Endometrium (tissue), 2 donors: ENCODE measurements around the gene MRPS6.

Source experiments
- FAIRE-seq: peaks from 2 replicates; lab custom pipeline; 2012; peaks lifted over from hg19 to GRCh38; lab: Jason Lieb, UNC
- donor health status: control.
- donor health status: control.

MRPS6 gene

DNA sequence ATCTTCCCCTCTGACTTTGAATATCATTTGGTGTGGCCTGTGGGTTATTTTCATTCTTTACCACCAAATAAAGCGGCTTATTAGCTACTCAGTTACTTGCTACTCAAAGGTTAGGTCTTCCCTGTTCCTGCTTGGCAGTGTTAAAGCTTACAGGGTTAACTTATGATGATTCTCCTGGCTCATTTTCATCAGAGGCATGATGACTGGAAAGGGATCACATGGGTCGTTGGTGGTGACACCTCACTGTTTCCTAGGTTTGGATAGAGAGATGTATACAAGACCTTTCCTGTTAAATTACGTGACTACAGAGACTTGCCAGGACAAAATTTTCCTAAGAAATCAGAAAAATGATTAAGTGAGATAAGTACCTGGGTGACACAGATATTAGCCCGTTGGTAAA is 27.4 kb downstream of the MRPS6 start:
- FAIRE-seq: no peak

DNA sequence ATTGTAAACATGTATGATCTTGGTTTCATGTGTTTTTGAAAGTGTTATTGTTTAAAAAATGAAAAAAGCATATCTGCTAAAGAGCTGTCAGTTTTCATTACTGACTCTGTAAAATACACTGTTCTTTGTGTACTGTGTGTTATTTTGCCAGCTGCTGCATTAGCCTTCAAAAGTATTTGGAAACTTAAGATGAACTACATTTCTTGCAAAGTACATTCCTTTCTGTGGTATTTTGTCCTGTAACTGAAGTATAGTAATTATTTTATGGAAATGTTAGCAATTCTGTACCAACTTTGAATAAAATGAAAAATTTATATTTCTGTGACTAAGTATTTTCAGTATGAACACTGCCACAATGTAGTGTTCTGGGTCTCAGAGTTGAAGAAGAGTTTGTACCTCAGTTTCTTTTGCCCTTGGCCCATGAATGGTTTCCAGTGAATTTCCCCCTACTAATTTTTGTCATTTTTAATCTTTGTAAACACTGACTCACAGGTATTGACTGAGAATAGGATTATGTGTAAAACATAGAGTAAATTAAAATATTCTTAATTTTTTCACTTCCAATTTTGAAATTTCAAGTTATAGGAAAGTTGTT is 32.7 kb downstream of the MRPS6 start:
- no peak for FAIRE-seq

DNA sequence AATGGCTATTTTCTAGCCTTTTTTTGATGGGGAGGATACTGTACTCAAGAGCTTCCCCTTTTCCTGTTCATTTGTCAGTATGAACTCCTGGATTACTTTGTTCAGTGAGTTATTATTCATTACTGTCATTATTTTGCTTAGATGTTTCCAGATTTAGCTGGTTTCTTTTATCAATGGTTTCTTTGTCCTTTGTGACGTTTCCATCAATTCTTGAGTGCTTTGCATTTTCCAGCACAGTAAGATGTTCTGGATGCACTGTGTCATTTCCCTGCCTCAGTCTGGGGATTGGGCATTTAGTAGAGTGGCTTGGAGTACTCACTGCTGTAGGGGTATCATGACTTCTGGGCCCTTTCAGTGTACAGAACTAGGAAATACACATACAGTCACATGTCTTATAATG is 34.2 kb downstream of the MRPS6 start:
- no peak for FAIRE-seq

DNA sequence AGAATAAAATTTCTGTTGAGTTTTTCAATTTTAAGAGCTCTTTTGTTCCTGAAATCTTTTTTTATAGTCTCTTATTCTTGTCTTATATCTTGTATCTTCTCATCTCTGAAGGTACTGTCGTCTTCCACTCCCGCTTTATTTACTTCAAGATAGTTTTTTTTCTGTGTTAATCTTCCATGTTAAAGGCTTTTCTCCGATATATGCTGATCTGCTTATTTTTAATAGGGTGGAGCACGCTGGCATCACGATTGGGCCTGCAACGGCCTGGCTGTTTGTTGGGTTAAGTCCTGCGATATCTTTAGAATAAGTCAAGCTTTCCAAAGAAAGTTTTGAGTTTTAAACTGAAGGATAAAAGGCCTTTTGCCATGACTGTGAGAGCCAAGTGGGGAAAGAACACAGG is 35.7 kb downstream of the MRPS6 start:
- no peak for FAIRE-seq

DNA sequence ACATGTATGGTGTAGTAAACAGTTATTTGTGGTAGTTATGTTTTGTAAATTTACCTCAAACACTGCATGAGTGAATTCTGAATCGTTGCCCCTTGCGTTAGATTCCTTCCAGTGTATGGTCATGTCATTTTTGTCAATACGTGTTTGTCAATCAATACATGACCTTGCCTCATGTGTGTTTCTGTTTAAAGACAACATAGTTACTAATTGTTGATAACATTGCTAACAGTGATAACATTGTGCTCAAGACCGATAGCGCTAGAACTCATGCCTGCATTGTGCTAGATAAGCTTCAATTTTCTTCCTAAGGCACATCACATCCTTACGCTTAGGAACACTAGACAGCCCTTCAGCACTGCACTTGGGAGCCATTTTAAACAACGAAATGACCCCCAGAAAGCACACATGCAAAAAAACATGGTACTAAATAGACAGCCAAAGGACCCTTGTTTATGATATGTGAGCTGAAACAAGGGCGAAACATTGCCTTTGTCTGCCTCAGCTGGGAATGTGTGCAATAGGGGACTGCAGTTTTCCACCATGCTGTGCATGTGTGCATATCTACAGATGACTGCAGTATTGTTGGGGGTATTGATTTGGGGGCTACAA is 37.3 kb downstream of the MRPS6 start:
- no peak for FAIRE-seq

DNA sequence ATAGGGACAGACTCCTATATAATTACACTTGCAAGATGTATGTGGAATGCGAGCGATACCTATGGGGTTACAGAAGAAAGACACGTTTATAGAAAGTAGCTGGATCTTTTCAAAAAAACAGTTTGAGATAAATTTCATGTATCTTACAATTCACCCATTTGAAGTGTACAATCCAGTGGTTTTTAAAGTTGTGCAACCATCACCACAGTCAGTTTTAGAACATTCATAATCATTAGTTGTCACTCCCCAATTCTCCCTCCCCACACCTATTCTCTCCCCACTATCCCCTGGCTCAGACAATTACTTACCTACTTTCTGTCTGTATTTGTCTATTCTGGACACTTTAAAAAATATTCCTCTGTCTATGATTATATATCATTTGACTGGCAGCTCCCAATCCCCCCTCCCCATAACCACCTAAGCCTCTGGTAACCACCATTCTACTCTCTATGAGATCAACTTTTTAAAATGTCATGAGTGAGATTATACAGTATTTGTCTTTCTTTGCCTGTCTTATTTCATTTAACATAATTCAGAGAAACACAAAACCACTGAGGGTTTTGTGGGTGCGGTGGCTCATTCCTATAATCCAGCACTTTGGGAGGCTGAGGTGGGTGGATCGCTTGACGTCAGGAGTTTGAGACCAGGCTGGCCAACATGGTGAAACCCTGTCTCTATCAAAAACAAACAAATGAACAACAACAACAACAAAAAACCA is 39.1 kb downstream of the MRPS6 start:
- no peak for FAIRE-seq

DNA sequence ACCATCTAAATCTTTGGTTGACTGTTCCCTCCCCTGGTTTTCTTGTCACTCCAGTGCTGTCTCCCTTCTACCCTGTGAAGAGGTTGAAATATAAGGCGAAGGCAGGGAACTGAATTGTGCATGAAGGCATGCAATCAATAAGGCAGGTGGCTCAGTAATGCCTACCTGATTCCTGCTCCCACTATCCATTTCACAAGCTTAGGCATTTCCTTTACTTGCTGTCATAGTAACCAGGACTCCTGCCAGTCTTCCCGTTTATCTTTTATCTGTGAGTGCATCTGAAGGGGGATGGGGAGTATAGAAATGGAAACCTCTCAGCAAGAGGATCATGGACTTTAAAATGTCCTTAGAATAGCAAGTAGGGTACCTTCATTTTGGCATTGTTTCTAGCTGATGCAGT is 40.5 kb downstream of the MRPS6 start:
- no peak for FAIRE-seq

DNA sequence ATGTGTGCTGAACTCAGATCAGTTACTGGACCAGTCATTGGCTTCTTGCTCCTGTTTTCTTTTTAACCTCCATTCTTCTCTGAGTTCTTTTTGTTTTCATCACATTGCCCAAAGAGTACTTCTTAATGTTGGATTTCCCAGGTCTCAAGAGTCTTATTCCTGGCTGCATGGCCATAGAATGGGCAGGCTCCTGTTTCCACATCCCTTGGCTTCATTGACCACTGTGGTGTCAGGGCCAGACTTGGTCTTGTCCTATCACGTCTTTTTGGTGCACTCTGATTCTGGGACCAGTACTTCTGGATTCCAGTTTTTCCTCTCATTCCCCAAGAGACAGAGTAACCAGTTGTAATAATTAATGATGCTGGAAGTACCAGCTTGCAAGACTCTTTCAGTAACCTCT is 41.8 kb downstream of the MRPS6 start:
- FAIRE-seq: no peak

DNA sequence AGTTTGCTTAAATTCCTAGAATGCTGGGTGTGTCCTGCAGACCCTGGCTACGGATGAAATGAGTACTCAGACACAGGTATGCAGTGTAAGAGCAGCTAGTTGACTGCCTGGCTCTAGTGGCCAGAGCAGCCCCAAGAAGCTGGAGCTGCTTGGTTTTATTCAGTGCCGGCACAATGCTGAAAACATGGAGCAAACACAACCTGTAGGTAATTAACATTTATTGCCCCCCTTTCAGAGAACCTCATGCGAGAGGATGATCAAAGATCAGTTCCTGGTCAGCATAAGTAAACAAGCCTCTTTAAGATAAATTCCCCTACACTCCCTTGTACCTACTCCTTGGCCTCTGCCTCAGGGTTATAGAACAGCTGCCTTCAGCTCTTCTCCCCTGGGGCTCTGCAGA is 43.2 kb downstream of the MRPS6 start:
- peak; percentile 78 for FAIRE-seq

DNA sequence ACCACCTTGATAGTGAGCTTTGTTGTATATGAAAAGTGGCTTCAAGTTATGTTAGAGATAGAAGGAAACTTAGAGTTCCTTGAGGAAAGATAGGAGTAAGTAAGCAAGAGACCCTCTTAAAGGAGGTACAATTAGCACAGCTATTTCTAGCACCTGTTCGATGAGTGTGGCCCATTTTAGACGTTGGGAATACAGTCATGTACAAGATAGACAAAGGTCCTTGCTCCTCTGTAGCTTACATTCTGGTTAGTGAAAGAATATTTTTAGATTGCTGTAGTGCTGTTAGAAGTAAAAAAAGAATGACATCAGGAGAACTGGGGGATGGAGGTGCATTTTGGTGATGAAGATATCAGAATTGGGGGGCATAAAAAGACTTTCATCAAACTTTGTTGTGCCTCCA is 47.5 kb downstream of the MRPS6 start:
- FAIRE-seq: no peak

DNA sequence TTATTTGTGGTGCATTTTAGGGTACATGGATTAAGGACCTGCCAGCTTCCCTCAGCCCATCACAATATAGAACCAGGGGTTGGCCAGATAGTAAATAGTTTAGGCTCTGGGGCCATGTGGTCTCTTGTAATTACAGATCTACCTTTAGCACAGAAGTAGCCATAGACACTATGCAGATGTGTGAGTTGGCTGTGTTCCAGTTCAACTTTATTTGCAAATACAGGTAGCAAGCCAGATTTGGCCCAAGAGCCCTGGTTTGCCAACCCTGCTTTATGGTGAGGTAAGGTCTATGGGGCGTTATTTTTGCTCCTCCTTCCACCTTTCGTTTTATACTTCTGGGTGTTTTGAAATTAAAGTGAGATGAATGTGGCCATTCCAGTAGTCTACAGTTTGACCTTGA is 48.7 kb downstream of the MRPS6 start:
- FAIRE-seq: no peak

DNA sequence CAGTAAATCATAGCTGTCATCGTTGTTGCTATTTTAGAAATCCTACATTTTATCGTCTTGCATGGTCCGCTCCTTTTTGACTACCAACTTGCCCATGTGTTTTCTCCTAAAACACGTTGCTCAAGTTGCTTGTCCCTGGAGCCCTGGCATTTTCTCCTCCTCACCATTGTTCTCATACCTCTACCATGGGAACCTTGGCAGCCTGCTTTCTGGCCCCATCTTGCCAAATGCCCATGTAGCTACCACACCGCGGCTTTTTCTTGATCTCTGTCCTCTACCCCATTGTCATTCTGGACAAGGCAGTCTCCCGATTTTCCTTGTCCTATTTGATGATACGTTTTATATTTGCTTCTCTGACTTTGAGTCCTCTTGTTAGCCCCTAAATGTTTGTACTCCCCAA is 50.2 kb downstream of the MRPS6 start:
- FAIRE-seq: no peak

DNA sequence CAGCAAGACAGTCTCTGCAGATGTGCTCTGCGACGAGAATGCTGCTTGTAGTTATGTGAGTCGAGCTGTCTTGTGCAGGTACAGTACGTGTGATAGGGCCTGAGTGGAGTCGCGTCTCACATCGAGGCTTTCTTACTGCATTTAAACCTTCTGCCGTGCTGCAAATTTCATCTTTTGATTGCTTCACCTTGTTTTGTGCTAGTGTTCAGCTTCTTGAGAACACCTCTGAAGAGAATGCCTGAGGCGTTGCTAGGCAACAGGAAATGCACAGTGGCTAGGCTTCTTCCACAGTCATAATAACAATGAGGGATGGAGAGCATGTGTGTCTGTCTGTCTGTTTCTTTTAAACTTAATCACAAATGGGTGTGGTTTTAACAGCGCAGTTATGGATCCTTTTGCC is 52.9 kb downstream of the MRPS6 start:
- no peak for FAIRE-seq

DNA sequence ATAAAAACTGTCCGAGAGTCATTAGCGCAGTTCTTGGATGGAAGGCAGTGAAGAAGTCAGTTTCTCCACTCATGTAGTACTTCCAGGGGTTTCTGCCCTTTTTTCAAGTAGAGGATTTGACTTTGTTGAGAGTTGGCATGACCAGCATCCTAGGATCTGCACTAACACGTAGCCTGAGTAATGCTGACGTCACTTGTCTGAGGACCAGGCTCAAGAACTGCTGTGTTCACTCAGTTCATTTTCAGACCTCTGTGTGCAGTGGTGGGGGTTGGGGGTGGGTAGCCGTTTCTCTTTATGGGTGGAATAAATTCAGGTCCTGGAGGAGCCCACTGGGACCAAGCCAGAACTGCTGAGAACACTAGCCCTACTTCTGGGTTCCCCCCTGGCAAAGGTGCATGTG is 53.3 kb downstream of the MRPS6 start:
- FAIRE-seq: no peak

DNA sequence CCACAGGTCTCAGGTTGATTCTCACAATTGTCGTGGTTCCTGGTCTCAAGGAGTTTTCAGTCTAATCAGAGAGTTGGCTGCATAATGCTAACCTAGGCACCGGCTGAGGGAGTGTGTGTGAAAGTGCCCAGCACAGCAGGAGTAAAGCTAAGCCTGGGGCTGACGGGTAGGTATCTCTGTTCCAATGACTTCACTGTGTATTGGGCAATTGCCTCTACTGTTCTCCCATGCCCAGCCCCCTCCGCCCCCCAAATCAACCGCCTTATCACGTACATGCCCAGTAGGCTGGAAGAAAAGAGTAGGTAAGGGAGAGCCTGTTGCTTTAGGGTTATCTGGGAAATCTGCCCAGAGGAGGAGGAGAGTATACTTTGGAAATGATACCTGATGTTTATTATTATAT is 54.7 kb downstream of the MRPS6 start:
- no peak for FAIRE-seq

DNA sequence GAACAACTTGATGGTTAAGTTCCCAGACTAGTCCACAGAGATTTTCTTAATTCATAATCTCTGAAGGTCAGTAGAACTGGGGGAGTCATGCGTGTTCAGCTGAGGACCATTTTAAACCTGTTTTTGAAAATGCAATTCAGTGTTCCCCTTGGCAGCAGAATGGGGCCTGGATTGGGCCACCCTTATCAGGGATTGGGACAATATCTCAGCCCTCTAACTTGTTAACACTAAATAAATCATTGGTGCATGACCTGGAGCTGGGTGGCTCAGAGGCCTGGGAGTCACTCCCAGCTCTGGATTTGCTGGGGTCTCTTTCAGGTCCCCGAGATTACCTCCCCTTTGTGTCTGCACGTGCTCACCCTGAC is 55.3 kb downstream of the MRPS6 start:
- no peak for FAIRE-seq

DNA sequence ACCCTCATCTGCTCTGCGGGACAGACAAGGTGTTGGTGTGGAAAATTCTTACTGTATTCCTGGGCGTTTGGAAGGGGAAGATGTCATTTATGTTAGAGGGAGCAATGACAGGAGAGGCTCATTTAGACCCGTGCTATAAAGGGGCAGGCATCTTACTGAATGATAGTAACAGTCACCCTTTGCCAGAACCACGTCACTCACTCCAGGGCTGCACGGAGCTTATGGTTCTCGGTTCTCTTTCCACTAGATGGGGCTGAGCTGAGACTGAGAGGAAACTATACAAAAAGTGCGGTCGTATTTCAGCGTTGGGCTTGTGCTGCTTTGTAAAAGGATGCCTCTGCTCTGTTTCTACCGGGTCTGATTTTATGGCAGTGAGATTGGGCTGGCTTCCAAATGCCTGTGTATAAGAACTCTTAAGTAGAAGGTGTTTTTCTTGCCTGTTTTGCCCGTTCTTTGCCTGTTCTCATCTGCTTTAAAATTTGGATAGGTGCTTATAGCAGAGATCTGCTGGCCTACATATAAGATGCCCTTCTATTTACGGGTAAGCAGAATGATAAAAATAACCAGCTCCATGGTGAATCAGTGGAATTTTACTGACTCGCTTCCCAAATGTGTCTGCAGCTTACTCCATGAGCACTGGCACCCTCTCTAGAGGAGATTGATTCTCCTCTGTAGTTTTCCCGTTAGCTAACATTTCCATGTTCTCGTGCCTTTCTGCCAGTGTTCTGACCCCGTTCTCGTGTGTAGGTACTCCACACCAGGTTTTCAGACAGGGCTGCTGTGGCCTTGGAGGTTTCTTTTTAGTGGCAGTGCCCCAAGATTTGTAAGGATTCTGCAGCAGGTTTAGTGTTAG is 55.9 kb downstream of the MRPS6 start:
- peak; percentile 89 for FAIRE-seq

DNA sequence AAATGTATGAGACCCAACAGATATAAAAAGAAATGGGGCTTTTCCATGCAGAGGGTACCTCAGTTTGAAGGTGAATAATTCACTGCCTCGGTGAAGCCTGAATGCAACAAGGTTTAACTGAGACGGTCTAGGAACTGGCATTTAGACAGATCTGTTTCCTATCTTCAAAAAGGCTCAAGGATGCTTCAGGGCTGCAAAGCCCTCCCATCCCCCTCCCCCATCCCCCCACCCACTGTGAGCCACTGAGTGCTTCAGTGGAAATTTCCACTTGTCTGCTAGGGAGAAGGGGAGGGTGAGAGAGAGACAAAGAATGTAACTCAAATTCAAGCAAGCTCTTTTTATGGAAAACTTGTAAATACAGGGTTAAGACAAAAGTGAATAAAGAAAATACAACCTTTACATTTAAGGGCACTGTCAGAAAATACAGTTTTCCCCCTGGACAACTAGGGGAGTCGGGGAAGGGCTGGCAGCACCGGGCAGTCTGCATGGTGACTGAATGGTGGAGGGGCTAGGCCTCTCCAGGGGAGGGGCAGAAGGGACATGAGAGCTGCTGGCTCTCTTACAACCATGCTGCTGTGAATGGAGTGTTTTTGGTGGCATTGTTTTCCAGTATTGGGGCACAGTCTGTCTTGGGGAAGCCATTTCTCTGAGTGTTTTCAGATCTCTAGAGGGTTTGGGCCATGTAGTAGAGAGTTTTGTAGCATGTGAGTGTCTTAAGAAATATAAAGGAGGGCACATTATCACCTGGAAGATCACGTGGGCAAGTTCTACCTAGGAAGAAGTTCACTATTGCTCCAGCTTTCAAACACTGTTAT is 56.7 kb downstream of the MRPS6 start:
- FAIRE-seq: no peak

DNA sequence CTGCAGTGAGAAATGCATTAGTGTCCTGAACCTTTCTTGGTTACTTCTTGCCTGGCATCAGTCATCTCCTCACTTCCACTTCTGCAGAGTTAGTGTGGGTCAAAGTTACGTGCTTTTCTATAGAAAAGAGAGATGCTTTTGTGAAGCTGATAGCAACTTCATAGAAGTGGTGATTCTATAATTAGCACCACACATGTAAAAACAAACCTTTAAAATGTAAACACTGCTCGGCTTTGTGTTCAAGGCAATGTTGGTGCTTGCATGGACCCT is 57.3 kb downstream of the MRPS6 start:
- FAIRE-seq: no peak

DNA sequence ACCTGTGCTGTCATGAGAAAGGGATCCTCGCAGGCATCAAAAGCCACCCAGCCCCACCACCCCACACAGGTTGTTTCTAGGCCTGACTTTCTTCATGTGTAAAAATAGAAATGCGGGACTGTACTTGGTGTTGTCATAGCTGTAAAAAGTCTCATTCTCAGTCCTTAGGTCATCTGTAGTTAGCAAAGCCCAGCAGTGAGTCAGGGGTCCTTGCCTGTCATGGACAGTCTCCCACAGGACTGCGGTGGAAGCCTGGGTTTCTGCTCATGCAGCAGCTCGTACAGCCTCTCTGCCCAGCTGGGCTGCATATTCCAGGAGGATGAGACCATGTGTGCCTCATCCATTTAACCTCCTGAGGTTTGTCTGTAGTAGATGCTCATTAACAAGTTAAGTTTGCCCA is 58.2 kb downstream of the MRPS6 start:
- no peak for FAIRE-seq

DNA sequence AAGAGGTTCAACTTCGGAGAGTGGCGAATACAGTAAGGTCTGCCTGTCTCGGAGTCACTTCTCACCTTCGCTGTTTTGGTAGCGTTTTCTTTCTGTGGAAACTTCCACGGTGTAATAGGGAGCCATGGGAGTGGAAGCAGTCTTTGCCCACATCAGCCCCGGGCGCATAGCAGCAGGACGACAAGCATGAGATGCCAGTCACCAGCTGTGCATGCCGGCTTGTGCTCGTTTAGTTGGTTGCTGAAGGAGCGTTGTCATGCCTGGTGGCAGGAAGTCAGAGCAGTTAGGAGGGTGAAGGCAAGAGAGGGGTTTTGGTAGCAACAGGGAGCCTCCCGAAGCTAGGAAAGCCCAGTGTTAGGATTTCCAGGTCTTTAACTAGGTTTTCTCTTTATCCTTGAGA is 58.8 kb downstream of the MRPS6 start:
- FAIRE-seq: no peak

DNA sequence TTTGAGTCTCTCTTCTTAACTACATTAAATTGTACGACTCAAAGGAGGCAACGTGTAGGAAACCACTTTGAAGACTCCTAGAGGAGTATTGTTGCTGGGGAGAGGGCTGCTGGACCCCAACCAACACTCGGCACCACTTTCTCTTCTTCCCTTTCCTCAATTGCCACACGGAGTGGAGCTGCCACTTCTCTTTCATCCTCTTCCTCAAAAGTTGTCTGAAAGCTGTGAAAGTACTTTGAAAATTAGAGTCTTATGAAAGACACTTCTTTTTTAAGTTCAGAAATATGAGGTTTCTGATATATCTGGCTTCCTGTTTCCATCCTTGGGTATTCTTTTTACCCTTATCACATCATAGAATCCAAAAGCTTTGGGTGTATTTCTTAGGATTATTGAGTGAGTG is 59.5 kb downstream of the MRPS6 start:
- FAIRE-seq: no peak

DNA sequence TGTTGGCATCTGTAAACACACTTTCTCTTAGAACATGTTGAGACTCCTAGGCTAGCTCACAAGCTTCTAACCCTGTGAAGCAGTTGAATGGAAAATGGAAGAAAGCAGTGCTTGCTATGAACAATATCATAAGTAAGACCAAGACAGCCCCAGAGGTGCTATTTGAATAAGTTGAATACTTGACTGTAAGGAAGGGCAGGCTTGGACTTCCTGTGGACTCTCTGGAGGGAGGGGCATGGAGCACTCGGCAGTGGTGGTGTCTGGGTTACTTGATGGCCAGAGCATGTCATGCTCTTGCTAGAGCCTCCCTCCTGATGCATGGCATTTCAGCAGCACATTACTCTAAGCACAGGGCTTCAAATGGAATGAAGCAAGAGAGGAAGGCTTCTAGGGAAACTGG is 60.0 kb downstream of the MRPS6 start:
- no peak for FAIRE-seq
